HL-60/S4 treated with phorbol 12-myristate 13-acetate at 8.2 ng/mL for 4 days and 3 days (cell line): Measurements from ENCODE around the gene CYP17A1.

Experiments used
- in situ Hi-C: fragments of 300-500 bp; cut with MboI; formaldehyde crosslinking; loops from 2 replicates; pipeline ENCODE4 v1.15.0; 2022; ENCODE audit warnings: low sequenced_read_pairs

Gene CYP17A1

GRCh38 chr10:102812231-102812876 is 24.9 kb downstream of the CYP17A1 start:
- in situ Hi-C loops: loop anchor here (5.0 kb wide), 1 partner anchor 70 kb away; the partner anchor contains the start of gene WBP1L

- in situ Hi-C loops: loop anchor here (5.0 kb wide), 1 partner anchor 69 kb away; the partner anchor contains the start of gene WBP1L
Observed at GRCh38 chr10:102811346-102811745, 25.9 kb downstream of the CYP17A1 start.

- in situ Hi-C loops: no loop called here
Observed at GRCh38 chr10:102808380-102808779, 28.8 kb downstream of the CYP17A1 start.

DNA sequence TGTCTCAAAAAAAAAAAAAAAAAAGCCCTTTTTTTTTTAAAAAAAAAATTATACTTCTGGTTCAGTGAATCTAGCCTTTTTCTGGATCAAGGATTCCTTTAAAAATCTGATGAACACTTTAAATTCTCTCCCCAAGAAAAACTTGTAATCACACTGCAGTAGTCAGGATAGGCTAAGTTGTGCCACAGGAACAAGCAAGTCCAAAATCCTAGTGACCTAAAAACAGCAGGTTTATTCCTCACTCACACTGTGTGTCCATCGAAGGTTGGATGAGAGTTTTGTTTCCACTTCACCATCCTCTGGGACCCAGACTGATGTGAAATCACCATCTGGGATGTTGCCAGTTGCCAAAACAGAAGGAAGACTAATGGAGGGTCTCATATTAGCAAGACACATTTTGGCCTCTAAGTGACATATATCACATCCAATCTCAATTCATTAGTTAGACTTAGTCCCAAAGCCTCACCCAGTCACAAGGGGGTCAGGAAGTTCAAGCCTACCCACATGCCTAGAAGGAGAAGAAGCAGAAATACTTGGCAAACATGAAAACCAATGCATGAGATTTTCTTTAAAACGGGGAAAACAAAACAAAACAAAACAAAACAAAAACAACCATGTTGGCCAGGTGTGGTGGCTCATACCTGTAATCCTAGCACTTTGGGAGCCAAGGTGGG is 32.7 kb downstream of the CYP17A1 start:
- in situ Hi-C loops: no loop called here

DNA sequence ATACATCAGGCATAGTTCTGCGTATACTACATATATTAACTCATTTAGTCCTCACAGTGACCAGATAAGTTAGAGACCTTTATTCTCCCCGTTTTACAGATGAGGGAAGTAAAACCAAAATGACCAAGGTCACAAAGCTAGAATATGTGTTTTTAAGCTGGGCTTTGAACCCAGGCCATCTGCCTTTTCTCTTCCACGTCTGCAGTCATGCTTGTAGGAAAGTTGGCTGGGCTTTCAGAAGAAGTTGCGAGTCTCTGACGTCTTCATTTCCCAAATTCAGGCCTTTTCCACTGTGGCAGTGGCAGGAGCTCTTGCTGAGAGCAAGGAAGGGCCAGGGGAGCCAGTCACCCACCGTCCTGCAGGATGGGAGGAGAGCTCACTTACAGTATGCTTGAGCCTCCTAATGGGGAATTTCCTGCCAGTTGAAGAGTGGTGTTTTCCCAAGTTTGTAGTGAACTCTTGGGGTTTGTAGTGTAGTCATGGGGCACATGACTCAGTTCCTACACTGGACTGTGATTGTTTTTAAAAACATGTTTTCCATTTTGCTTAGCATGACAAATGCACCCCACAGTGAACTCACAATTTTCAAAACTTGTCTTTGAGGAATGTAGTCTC is 34.2 kb downstream of the CYP17A1 start:
- in situ Hi-C loops: no loop called here

DNA sequence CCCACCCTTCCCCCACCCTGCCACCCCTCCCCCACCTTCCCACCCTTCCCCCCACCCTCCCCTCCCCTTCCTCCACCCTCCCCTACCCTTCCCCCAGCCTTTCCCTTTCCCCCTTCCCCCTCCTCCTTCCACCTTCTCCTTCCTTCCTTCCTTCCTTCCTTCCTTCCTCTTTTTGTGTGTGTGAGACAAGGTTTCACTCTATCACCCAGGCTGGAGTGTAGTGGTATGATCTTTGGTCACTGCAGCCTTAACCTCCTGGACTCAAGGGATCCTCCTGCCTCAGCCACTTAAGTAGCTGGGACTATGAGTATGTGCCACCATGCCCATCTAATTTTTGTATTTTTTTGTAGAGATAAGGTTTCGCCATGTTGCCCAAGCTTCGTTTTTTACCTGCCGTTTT is 35.2 kb downstream of the CYP17A1 start:
- in situ Hi-C loops: no loop called here

GRCh38 chr10:102801496-102801895 is 35.7 kb downstream of the CYP17A1 start:
- in situ Hi-C loops: no loop called here

- in situ Hi-C loops: no loop called here
Observed at GRCh38 chr10:102800611-102801335, 36.4 kb downstream of the CYP17A1 start.

DNA sequence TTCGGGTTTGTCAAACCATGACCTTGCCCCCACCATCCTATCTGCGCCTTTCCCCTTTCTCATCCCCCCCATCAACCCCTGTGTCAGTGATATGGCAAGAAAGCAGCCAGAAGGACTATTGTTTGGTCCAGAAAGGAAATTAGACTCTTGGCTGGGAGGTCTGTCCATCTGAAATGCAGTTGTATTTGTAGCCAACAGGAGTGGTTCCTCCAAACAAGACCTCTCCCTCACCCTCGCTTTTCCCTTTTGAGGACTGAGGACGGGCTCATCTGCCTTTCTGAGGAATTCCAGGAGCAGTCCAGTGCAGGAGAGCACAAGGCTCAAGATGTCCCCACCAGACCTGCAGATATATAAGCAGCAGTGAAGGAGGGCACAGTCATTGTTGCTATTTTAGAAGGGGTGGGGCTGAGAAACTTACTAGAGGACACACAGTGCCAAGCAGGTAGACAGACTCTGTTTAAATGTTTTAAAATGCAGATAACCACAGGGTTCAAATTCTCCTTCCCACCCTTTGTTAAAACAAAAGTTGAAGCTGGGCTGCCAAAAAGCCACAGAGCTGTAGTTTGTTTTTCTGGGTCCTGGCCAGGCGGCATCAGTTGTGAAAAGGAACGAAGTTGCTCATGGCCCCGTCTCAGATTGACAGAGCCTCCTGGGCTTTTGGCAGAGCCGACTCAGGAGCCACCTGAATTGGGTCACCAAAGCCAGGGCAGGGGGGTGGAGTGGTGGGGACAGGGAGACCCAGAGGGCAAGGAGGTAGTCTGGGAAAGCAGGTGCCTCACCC is 37.3 kb downstream of the CYP17A1 start:
- in situ Hi-C loops: no loop called here

DNA sequence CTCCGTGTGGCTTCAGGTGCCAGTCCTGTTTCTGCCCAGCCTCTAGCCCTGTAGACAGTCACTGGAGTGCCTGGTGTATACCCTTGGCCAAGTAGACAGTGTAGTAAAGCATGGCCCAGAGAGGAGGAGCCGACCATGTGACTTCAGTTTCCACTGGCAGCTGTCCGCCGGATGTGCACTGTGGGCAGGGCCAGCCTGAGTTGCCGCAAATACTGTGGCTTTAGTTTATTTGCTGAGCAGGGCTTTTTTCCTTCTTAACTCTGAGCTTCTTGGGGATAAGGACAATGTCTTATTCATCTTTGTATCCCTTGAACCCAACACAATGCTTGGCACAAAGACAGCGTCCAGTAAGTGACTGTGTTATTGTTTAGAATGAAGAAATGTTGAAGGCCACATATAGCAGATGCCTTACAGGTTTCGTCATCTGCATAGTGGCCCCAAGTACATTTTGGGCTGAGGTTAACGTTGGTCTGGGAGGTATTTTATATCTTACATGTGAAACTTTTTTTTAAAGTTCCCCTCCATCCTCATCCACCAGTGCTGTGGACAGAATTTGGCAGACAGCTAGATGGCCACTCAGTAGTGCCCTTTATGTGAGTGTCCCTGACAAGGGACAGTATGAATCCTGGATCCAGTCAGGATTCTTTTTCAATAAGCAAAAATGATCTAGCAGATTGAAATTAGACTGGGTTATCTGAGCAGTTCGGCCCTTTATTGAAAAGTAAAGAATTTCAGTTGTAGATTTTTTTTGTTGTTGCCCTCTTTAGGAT is 40.6 kb downstream of the CYP17A1 start:
- in situ Hi-C loops: no loop called here

- in situ Hi-C loops: no loop called here
Observed at GRCh38 chr10:102795453-102796406, 41.5 kb downstream of the CYP17A1 start.

DNA sequence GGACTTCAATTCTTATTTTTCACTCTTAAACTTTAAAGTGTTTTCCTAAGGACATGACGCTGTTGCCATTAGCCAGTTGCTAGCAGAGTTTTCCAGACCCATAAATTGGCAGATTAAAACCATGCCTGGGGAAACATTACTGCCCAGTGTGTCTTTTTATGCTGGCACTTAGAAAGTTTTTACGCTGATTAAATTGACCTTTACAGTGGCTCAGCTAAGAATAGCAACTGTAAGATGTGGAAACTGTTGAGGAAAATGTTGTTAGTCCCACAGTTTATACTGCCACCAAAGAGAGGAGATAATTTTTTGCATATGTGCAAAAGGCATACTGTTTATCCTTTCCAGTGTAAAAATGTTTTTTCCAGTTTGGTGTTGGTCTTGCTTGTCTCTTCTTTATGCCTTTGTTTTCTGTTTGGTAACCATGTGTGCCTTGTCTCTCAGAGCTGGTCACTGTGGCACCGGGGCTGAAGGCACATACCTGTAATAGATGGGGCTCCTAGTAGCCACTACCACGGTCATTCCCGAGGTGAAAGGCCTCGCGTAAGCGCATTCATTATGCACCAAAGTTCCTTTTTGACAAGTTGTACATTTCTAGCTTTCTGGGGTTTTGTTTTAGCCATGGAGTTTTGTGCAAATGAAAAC is 45.3 kb downstream of the CYP17A1 start:
- in situ Hi-C loops: no loop called here

GRCh38 chr10:102785818-102786217 is 51.4 kb downstream of the CYP17A1 start:
- in situ Hi-C loops: no loop called here

DNA sequence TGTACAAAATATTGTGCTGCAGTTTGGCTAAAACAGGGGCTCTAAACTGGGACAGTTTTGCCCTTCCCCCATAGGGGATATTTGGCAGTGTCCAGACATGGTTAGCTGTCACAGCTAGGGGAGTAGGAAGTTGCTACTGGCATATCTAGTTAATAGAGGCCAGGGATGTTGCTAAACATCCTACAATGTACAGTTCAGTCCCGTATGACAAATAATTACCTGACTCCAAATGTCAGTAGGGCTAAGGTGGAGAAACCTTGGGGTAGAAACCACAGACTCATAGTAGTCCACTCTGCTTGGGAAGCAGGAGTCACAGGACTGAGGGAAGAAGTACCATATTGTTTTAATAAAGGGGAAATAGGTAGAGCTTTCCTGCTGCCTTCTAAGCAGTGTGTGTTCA is 53.6 kb downstream of the CYP17A1 start:
- in situ Hi-C loops: no loop called here

DNA sequence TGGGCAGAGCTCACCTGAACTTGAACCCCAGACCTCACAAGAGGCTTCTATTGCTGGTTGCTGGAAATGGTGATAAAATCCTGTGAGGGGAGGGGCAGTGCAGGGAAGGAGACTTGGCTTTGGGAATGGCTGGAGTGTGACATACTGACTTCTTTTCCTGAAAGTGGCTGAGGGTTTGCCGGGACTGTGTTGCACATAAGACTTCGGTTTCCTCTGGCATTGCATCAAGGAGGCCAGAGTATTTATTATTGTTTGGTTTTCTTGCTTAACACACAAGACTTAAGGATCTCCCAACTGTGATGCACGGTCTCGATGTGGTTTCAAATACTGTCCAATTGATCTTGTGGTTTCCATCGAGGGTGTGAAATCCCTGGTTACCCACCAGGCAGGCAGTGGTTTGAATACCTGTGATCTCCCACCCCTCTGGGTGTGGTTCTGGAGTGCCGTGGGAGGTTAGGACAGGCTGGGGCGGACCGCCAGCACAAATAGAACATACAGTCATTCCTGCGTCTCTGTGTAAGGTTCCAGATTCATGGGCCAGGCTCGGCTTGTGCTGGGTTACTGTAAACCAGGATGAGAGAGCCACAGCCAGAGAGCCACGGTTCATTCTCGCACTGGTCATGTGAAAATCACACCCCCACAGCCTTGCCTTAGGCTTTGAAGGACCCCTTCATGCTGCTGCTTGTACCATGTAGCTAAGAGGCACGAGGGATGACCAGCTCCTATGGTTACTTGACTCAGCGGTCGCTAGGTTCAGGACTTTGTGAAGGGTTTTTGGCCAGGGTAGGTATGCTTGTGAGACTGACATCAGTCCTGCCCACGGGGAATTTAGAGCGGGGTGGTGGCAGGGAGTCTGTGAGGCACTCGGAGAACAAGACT is 54.3 kb downstream of the CYP17A1 start:
- in situ Hi-C loops: no loop called here

- in situ Hi-C loops: no loop called here
Observed at GRCh38 chr10:102781921-102782557, 55.2 kb downstream of the CYP17A1 start.
